GM10248 (cell line): ENCODE measurements around the gene ZNF497.

Source experiments
- CTCF ChIA-PET: fragments of 300-600 bp; sonication (Branson Sonifier 250); formaldehyde crosslinking; extraction: SDS; loops from one replicate; lab custom pipeline; 2021; ENCODE audit warnings: antibody characterized with exemption; lab: Yijun Ruan, JAX
- POLR2A ChIA-PET: fragments of 350-650 bp; sonication (Branson Sonifier 250); formaldehyde crosslinking; extraction: SDS; loops from one replicate; lab custom pipeline; 2020; ENCODE audit warnings: antibody characterized with exemption; lab: Yijun Ruan, JAX
- DNase-seq: peaks from one replicate; pipeline ENCODE4 v3.0.0; 2012; ENCODE audit errors: extremely low spot score
- CTCF ChIP-seq: IDR thresholded peaks from 2 replicates; pipeline ENCODE4 v1.5.1; 2012; ENCODE audit warnings: mild to moderate bottlenecking, low read depth; ENCODE audit errors: extremely low read depth, missing control alignments, control extremely low read depth

ZNF497 gene

DNA sequence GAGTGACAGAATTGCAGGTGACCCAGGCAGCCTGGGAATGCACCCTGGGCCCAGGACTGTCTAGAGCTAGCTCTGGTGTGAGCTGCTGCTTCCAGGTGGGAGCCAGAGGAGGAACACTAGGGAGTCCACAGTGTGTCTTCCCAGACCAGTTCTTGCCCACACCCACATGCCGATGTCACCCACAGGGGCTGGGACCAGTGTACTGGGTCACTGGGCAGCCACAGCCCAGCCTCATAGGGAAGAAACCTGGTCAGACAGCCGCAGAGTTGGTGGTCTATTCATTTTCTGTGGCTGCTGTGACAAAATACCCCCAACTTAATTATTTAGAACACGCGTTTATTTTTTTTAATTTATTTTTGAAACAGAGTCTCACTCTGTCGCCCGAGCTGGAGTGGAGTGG is 36.0 kb upstream of the ZNF497 start:
- DNase-seq, result no peak
- no peak for TF ChIP-seq CTCF
- CTCF ChIA-PET, result no interaction called here
- POLR2A ChIA-PET, result no interaction called here

DNA sequence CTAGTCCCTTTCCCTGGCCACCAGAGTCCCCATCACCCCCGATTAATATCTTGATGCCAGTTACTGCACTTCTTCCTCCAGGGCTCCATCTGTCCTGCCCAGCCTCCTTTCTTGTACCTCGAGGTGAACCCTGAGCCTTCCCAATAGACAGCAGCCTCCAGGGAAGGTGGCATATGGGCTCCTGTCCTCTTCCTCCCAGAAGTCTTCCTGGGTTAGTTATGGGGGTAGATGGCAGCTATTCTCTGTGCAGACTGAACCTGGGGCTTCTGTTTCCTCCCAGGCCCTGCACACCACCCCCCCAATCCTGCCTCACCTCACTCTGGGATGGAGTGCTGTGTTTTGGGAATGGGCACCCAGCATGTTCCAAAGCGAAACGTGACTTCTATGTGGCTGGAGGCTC is 35.5 kb upstream of the ZNF497 start:
- no peak for DNase-seq
- ChIA-PET POLR2A (no interaction called here), CTCF (no interaction called here)
- no peak for TF ChIP-seq CTCF

DNA sequence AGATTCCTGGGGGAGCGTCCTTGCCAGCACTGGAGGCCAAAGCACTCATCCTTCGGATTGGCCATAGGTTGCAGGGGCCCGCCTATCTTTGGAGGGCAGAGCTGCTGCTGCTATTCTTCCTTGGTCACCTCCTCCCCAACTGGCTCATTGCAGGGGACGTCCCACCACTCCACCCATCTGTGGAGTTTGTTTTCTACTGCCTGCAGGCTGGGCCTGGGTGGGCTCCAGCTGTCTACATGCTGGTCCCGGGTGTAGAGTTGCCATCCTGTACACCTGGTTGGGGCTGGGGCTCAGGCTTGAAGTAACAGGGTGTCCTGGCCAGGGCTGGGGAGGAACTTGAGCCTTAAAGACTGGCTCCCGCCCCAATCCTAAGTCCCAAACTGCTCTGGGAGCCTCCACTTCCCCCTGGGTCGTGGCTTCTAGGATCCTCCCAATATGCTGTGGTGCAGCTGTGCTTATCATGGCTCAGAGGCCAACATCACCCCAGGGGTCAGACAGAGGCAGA is 35.0 kb upstream of the ZNF497 start:
- POLR2A ChIA-PET, result no interaction called here
- DNase-seq, result no peak
- CTCF ChIA-PET, result no interaction called here
- TF ChIP-seq CTCF, result no peak

- CTCF ChIA-PET, result no interaction called here
- POLR2A ChIA-PET, result no interaction called here
- no peak for TF ChIP-seq CTCF
- no peak for DNase-seq
These were observed 34.4 kb upstream of the ZNF497 start for GRCh38 chr19:58396691-58397532.

- no peak for DNase-seq
- ChIA-PET CTCF (no interaction called here), POLR2A (no interaction called here)
- TF ChIP-seq CTCF, result no peak
These were observed 33.6 kb upstream of the ZNF497 start for GRCh38 chr19:58395979-58396627.

- CTCF ChIA-PET, result no interaction called here
- DNase-seq, result no peak
- TF ChIP-seq CTCF, result no peak
- POLR2A ChIA-PET, result no interaction called here
These were observed 32.8 kb upstream of the ZNF497 start, which contains the start of gene RNF225 for GRCh38 chr19:58395220-58395978. Gene RNF225, plus strand, starts transcription at chr19:58395656. Its CDS starts 434 bp downstream, at chr19:58396090.
